A673 (cell line): ENCODE measurements around the gene APEX1. TPM values are rescaled to one million over a fixed set of nuclear protein-coding genes. Genes with fewer than 3 reads are reported as not detected.

Experiments used
- BruUV-seq: library from RNA; stranded (reverse); fragments of 400-500 nt; replicated peaks from 2 replicates; lab custom pipeline; 2021; lab: Mats Ljungman, UMichigan
- CTCF ChIA-PET: fragments of 300-600 bp; sonication (Branson Sonifier 250); formaldehyde crosslinking; loops from one replicate; lab custom pipeline; 2022; ENCODE audit warnings: antibody characterized with exemption; lab: Charles Lee
- POLR2A ChIA-PET: fragments of 300-600 bp; sonication (Branson Sonifier 250); formaldehyde crosslinking; loops from one replicate; lab custom pipeline; 2022; ENCODE audit warnings: antibody characterized with exemption; ENCODE audit not compliant: low non-redundant PET; lab: Charles Lee
- DNase-seq: peaks from one replicate; pipeline ENCODE4 v3.0.0-alpha.2; 2015; ENCODE audit warnings: low spot score
- H3K27ac ChIP-seq: fragments of 200-600 bp; sonication (generic); 2 replicates; pipeline ENCODE4 v1.5.1; 2016; ENCODE audit warnings: mixed run types, low read depth, mild to moderate bottlenecking, mixed read lengths, antibody characterized with exemption, low read length; ENCODE audit not compliant: poor library complexity, severe bottlenecking
- H3K27me3 ChIP-seq: fragments of 200-600 bp; sonication (generic); replicated peaks from 2 replicates; pipeline ENCODE4 v1.6.1; 2017; ENCODE audit warnings: mixed run types, low read depth, mild to moderate bottlenecking, mixed read lengths, antibody characterized with exemption, low read length; ENCODE audit not compliant: insufficient read depth, poor library complexity
- H3K36me3 ChIP-seq: fragments of 200-600 bp; sonication (generic); 2 replicates; pipeline ENCODE4 v1.6.1; 2016; ENCODE audit warnings: mixed run types, mild to moderate bottlenecking, mixed read lengths, antibody characterized with exemption, low read length; ENCODE audit not compliant: insufficient read depth, poor library complexity, severe bottlenecking
- H3K4me1 ChIP-seq: fragments of 200-600 bp; sonication (generic); 2 replicates; pipeline ENCODE4 v1.6.1; 2017; ENCODE audit warnings: mixed run types, mild to moderate bottlenecking, mixed read lengths, antibody characterized with exemption, low read length; ENCODE audit not compliant: insufficient read depth, poor library complexity, severe bottlenecking
- H3K4me3 ChIP-seq: fragments of 200-600 bp; sonication (generic); 2 replicates; pipeline ENCODE4 v1.5.1; 2016; ENCODE audit warnings: low read depth, mixed run types, mild to moderate bottlenecking, mixed read lengths, low read length; ENCODE audit not compliant: poor library complexity, severe bottlenecking
- H3K9me3 ChIP-seq: fragments of 200-600 bp; sonication (generic); 2 replicates; pipeline ENCODE4 v1.6.1; 2016; ENCODE audit warnings: mixed run types, low read depth, mild to moderate bottlenecking, mixed read lengths, antibody characterized with exemption, low read length; ENCODE audit not compliant: poor library complexity, severe bottlenecking
- EZH2 ChIP-seq: fragments of 200-600 bp; sonication (generic); IDR thresholded peaks from 2 replicates; pipeline ENCODE4 v1.6.1; 2017; ENCODE audit warnings: borderline replicate concordance, low read depth, mild to moderate bottlenecking, mixed read lengths, antibody characterized with exemption, low read length; ENCODE audit not compliant: poor library complexity, severe bottlenecking
- intact Hi-C: fragments of 100-400 bp; cut with micrococcal nuclease; formaldehyde crosslinking; loops from one replicate; pipeline ENCODE4 v1.10.0; 2022; ENCODE audit not compliant: unreplicated experiment
- total RNA-seq: library from RNA; stranded (reverse); gene quantifications from 2 replicates; pipeline ENCODE4 v1.2.3, GENCODE V29; 2021
- TF ChIP-seq, protein P1 (sequence below): fragments of 300-800, 200-600 bp; sonication (generic); conservative IDR thresholded peaks from 2 replicates; pipeline ENCODE4 v1.5.1; 2017; ENCODE audit warnings: low read depth, mild to moderate bottlenecking, antibody characterized with exemption, low read length, moderate library complexity, mixed read lengths

The APEX1 gene
- total RNA-seq, 1 experiment from 2014 or later = 299 TPM

DNA sequence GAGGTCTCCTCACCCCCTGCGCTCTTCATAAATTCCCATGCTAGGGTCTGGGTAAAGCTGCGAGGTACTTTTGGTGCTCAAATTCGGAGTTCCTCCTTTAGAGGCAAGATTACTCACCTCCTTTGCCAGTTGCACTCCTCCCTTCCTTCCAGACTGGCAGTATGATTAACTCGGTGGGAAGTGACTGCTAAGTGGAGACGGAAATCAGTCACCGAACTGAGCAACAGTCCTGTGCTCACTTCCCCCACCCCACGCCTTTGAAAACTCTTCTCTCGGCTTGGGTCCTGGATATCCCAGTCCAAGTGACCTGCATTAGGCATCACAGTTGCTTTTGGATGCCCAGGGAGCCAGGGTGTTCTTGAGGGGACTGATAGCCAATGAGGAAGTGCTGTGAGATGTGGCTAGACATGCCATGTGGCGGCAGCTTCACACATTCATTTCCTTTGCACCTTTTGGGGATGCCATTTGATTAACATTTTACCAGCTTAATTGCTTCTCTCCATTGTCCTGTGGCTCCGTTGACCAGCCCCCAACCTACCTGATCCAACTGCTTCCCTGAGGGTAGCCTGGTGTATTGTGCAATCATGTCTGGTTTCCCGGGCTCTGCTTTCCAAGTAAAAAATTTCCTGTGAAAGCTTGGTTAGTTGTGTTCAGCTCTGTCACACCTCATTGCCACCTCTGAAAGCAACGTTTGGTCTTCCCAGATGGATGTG lies 15.0 kb downstream of the APEX1 start:
- no peaks in the 10 kb centered on the region for H3K9me3 ChIP-seq
- peak overlapping the region; percentile 87 for H3K4me3 ChIP-seq
- intact Hi-C loops = no loop called here
- peaks cover 35% of the 10 kb centered on the region for H3K36me3 ChIP-seq
- no TSS peak for BruUV-seq
- TF ChIP-seq, protein P1, sequence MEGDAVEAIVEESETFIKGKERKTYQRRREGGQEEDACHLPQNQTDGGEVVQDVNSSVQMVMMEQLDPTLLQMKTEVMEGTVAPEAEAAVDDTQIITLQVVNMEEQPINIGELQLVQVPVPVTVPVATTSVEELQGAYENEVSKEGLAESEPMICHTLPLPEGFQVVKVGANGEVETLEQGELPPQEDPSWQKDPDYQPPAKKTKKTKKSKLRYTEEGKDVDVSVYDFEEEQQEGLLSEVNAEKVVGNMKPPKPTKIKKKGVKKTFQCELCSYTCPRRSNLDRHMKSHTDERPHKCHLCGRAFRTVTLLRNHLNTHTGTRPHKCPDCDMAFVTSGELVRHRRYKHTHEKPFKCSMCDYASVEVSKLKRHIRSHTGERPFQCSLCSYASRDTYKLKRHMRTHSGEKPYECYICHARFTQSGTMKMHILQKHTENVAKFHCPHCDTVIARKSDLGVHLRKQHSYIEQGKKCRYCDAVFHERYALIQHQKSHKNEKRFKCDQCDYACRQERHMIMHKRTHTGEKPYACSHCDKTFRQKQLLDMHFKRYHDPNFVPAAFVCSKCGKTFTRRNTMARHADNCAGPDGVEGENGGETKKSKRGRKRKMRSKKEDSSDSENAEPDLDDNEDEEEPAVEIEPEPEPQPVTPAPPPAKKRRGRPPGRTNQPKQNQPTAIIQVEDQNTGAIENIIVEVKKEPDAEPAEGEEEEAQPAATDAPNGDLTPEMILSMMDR = no peak
- TF ChIP-seq EZH2 = no peak
- DNase-seq = peak; percentile 71
- peaks cover 9% of the 10 kb centered on the region for H3K4me1 ChIP-seq
- CTCF ChIA-PET = no interaction called here
- POLR2A ChIA-PET = interaction anchor here (0.6 to 0.8 kb wide), 3 partner anchors 9 to 57 kb away, joined by 3 to 5 read pairs (median 3); partner anchors contain the start of gene PIP4P1
- H3K27me3 ChIP-seq = no peaks in the 10 kb centered on the region
- peak overlapping the region; percentile 85 for H3K27ac ChIP-seq

DNA sequence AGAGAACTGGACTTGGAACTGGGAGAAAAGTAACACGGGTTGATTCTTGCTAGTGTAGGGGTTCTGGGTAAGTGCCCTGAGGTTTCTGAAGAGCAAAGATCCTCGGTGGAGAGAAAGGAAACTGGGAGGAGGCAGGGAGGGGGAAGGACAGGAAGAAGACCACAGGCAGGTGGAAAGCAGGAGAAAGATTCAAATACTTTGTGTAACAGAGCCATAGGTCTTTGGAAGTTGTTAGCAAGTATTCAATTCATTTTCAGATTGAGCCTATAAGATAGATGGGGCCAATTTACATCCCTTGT lies 15.5 kb downstream of the APEX1 start:
- intact Hi-C loops = no loop called here
- Histone ChIP-seq H3K27ac (peak overlapping the region; percentile 85), H3K4me1 (peaks cover 9% of the 10 kb centered on the region), H3K4me3 (peak overlapping the region; percentile 87), H3K36me3 (peaks cover 40% of the 10 kb centered on the region), H3K27me3 (no peaks in the 10 kb centered on the region), H3K9me3 (no peaks in the 10 kb centered on the region)
- no peak for DNase-seq
- POLR2A ChIA-PET = no interaction called here
- CTCF ChIA-PET = no interaction called here
- TF ChIP-seq, protein P1 = no peak
- TF ChIP-seq EZH2 = no peak
- BruUV-seq = no TSS peak

DNA sequence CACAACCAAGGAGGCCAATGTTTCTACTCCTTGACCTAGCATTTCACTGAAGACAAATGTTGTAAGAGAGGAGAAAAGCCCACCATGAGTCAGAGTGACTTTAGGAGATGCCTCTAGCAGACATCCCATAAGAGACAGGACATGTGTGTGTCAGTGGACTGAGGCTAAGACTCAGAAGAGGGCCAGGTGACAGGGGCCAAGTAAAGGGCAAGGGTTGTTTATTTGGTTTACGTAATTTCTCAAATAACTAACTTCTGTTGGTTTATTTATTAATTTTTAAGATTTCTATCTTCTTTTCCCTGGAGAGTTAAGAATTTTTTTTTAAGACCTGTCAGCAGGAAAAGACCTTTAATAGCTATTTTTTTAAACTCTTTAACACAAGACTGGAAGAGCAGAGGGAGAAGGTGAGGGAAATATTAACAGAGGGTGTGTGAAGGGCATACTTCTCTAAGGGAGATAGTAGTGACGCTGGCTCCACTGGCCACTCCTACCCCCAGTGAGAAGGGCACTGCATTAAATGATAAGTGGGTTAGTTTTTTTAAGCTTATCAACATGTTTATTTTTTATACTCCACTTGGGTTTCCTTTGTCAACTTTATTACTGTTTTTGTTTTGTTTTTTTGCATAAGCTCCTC lies 17.6 kb downstream of the APEX1 start:
- ChIA-PET CTCF (no interaction called here), POLR2A (interaction anchor here (0.7 kb wide), 1 partner anchor 37 kb away, joined by 3 read pairs; no protein-coding TSS in a partner anchor)
- intact Hi-C loops = no loop called here
- Histone ChIP-seq H3K27me3 (no peaks in the 10 kb centered on the region), H3K36me3 (peaks cover 61% of the 10 kb centered on the region), H3K4me3 (no peak overlapping the region), H3K9me3 (no peaks in the 10 kb centered on the region), H3K4me1 (peaks cover 9% of the 10 kb centered on the region), H3K27ac (no peak overlapping the region)
- DNase-seq = no peak
- no TSS peak for BruUV-seq
- no peak for TF ChIP-seq EZH2
- TF ChIP-seq, protein P1 = no peak
